NT2/D1 (cell line): ENCODE results near the gene ATP10A.
"Not testable (repeated sequence)": the region's sequence is repeated elsewhere in the genome, so short reads cannot be mapped to it uniquely, and the experiment has no call there.

Experiments used
- DNase-seq: peaks from one replicate; pipeline ENCODE4 v3.0.0-alpha.2; 2011; ENCODE audit warnings: low read depth, low spot score
- H3K27me3 ChIP-seq: 2 replicates; pipeline ENCODE4 v1.6.0; 2011; ENCODE audit warnings: mild to moderate bottlenecking; ENCODE audit not compliant: insufficient read length, insufficient read depth
- H3K36me3 ChIP-seq: 2 replicates; pipeline ENCODE4 v1.6.1; 2011; ENCODE audit warnings: mild to moderate bottlenecking, low read length, mixed read lengths; ENCODE audit not compliant: insufficient read depth, insufficient read length
- H3K4me1 ChIP-seq: 2 replicates; pipeline ENCODE4 v1.5.1; 2011; ENCODE audit not compliant: insufficient read depth, insufficient read length
- H3K4me3 ChIP-seq: 2 replicates; pipeline ENCODE4 v1.5.1; 2011; ENCODE audit warnings: low read depth; ENCODE audit not compliant: insufficient read length
- H3K9ac ChIP-seq: 2 replicates; pipeline ENCODE4 v1.6.0; 2011; ENCODE audit warnings: low read depth; ENCODE audit not compliant: insufficient read length
- H3K9me3 ChIP-seq: 2 replicates; pipeline ENCODE4 v1.5.1; 2011; ENCODE audit warnings: mild to moderate bottlenecking, low read length; ENCODE audit not compliant: insufficient read depth
- SUZ12 ChIP-seq: IDR thresholded peaks from 2 replicates; pipeline ENCODE4 v1.6.1; 2011; ENCODE audit not compliant: insufficient read length, insufficient read depth; ENCODE audit errors: extremely low read depth
- YY1 ChIP-seq: IDR thresholded peaks from 2 replicates; pipeline ENCODE4 v1.6.1; 2011; ENCODE audit not compliant: insufficient read length, insufficient read depth
- ZNF274 ChIP-seq: IDR thresholded peaks from 2 replicates; pipeline ENCODE4 v1.6.1; 2011; ENCODE audit warnings: mild to moderate bottlenecking, low read depth, low read length

The ATP10A gene

GRCh38 chr15:25862071-25862471 lies 1.1 kb downstream of the ATP10A start:
- no peak for TF ChIP-seq YY1
- TF ChIP-seq ZNF274, result no peak
- no peak for TF ChIP-seq SUZ12
- Histone ChIP-seq H3K4me3 (peak overlapping the region; percentile 61), H3K9ac (peak overlapping the region; percentile 74), H3K27me3 (peaks cover 69% of the 10 kb centered on the region), H3K9me3 (no peaks in the 10 kb centered on the region), H3K4me1 (peaks cover 3% of the 10 kb centered on the region), H3K36me3 (no peaks in the 10 kb centered on the region)
- no peak for DNase-seq

- TF ChIP-seq YY1, result no peak
- no peak for TF ChIP-seq SUZ12
- no peak for TF ChIP-seq ZNF274
- Histone ChIP-seq H3K36me3 (no peaks in the 10 kb centered on the region), H3K4me1 (peaks cover 3% of the 10 kb centered on the region), H3K9ac (no peak overlapping the region), H3K27me3 (peaks cover 67% of the 10 kb centered on the region), H3K4me3 (no peak overlapping the region), H3K9me3 (no peaks in the 10 kb centered on the region)
- no peak for DNase-seq
Observed at GRCh38 chr15:25860885-25861866, 2.0 kb downstream of the ATP10A start.

GRCh38 chr15:25859838-25860645 lies 3.1 kb downstream of the ATP10A start:
- Histone ChIP-seq H3K9ac (no peak overlapping the region), H3K36me3 (no peaks in the 10 kb centered on the region), H3K9me3 (no peaks in the 10 kb centered on the region), H3K27me3 (peaks cover 57% of the 10 kb centered on the region), H3K4me3 (no peak overlapping the region), H3K4me1 (peaks cover 3% of the 10 kb centered on the region)
- no peak for TF ChIP-seq ZNF274
- no peak for TF ChIP-seq YY1
- no peak for TF ChIP-seq SUZ12
- no peak for DNase-seq

GRCh38 chr15:25858952-25859760 lies 4.0 kb downstream of the ATP10A start:
- Histone ChIP-seq H3K9ac (no peak overlapping the region), H3K4me1 (no peaks in the 10 kb centered on the region), H3K27me3 (peaks cover 49% of the 10 kb centered on the region), H3K9me3 (no peaks in the 10 kb centered on the region), H3K4me3 (no peak overlapping the region), H3K36me3 (no peaks in the 10 kb centered on the region)
- TF ChIP-seq ZNF274 (no peak), YY1 (no peak), SUZ12 (no peak)
- no peak for DNase-seq

- H3K9me3 ChIP-seq, H3K36me3 ChIP-seq, H3K9ac ChIP-seq, DNase-seq, H3K4me3 ChIP-seq, H3K4me1 ChIP-seq: not testable (repeated sequence)
- peaks cover 18% of the 10 kb centered on the region for H3K27me3 ChIP-seq
Observed at GRCh38 chr15:25856059-25856458, 7.1 kb downstream of the ATP10A start.

GRCh38 chr15:25852661-25853524 lies 10.2 kb downstream of the ATP10A start:
- Histone ChIP-seq H3K27me3 (no peaks in the 10 kb centered on the region), H3K4me3 (no peak overlapping the region), H3K36me3 (no peaks in the 10 kb centered on the region), H3K9ac (no peak overlapping the region), H3K9me3 (no peaks in the 10 kb centered on the region), H3K4me1 (no peaks in the 10 kb centered on the region)
- no peak for DNase-seq
- TF ChIP-seq ZNF274, result no peak
- no peak for TF ChIP-seq YY1
- no peak for TF ChIP-seq SUZ12
